ENCODE data around the gene EDDM13.

DNA sequence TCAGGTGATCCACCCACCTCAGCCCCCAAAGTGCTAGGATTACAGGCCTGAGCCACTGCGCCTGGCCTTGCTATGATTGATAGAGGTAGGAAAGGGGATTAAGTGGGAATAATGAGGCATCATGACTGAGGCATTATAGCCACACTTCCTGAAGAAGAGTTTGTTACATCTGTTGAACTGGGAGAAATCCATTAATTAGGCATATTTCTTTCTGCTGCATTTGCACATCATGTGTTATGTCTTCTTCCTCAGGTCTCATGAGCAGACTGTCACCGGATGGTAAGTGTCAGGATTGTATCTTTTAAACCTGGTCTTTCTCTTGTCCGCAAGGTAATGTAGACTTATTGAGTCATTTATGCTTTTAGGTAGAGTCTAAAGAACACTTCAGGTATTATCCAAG, 12.2 kb downstream of the EDDM13 start:
- TF ChIP-seq, protein P1, sequence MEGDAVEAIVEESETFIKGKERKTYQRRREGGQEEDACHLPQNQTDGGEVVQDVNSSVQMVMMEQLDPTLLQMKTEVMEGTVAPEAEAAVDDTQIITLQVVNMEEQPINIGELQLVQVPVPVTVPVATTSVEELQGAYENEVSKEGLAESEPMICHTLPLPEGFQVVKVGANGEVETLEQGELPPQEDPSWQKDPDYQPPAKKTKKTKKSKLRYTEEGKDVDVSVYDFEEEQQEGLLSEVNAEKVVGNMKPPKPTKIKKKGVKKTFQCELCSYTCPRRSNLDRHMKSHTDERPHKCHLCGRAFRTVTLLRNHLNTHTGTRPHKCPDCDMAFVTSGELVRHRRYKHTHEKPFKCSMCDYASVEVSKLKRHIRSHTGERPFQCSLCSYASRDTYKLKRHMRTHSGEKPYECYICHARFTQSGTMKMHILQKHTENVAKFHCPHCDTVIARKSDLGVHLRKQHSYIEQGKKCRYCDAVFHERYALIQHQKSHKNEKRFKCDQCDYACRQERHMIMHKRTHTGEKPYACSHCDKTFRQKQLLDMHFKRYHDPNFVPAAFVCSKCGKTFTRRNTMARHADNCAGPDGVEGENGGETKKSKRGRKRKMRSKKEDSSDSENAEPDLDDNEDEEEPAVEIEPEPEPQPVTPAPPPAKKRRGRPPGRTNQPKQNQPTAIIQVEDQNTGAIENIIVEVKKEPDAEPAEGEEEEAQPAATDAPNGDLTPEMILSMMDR (IDR thresholded peaks at IDR 0.05; ENCODE audit: insufficient read depth, low read length) = no peak
- no peak for TF ChIP-seq GABPA (IDR thresholded peaks at IDR 0.05; ENCODE audit: low read depth)

All from HL-60 (cell line).